ENCODE results near the gene GPC6.

Gene GPC6

GRCh38 chr13:93672996-93673395 is 446.4 kb downstream of the GPC6 start:
- no peak overlapping the region for H3K27ac ChIP-seq
- no peak for TF ChIP-seq ZFX (IDR thresholded peaks at IDR 0.05)
- no peak for TF ChIP-seq CTCF (conservative IDR thresholded peaks at IDR 0.05)

GRCh38 chr13:93673885-93674284 is 447.3 kb downstream of the GPC6 start:
- no peak overlapping the region for H3K27ac ChIP-seq
- TF ChIP-seq ZFX (IDR thresholded peaks at IDR 0.05) (no peak), CTCF (conservative IDR thresholded peaks at IDR 0.05) (no peak)

GRCh38 chr13:93674337-93674755 is 447.7 kb downstream of the GPC6 start:
- no peak overlapping the region for H3K27ac ChIP-seq
- TF ChIP-seq CTCF (conservative IDR thresholded peaks at IDR 0.05), result no peak
- no peak for TF ChIP-seq ZFX (IDR thresholded peaks at IDR 0.05)

GRCh38 chr13:93680329-93680728 is 453.7 kb downstream of the GPC6 start:
- H3K27ac ChIP-seq, result no peak overlapping the region
- TF ChIP-seq ZFX (IDR thresholded peaks at IDR 0.05) (no peak), CTCF (conservative IDR thresholded peaks at IDR 0.05) (no peak)

GRCh38 chr13:93685900-93686299 is 459.3 kb downstream of the GPC6 start:
- H3K27ac ChIP-seq, result no peak overlapping the region
- TF ChIP-seq ZFX (IDR thresholded peaks at IDR 0.05), result no peak
- TF ChIP-seq CTCF (conservative IDR thresholded peaks at IDR 0.05), result no peak

GRCh38 chr13:93686399-93686798 is 459.8 kb downstream of the GPC6 start:
- no peak overlapping the region for H3K27ac ChIP-seq

GRCh38 chr13:93687261-93687660 is 460.7 kb downstream of the GPC6 start:
- TF ChIP-seq CTCF (conservative IDR thresholded peaks at IDR 0.05) (no peak), ZFX (IDR thresholded peaks at IDR 0.05) (no peak)

More at GRCh38 chr13:93686399-93686798, 459.8 kb downstream of the GPC6 start:
- no peak for TF ChIP-seq CTCF (conservative IDR thresholded peaks at IDR 0.05)
- TF ChIP-seq ZFX (IDR thresholded peaks at IDR 0.05), result no peak

More at GRCh38 chr13:93687261-93687660, 460.7 kb downstream of the GPC6 start:
- H3K27ac ChIP-seq, result no peak overlapping the region
